Measurements from ENCODE around the gene MACROD2. TPM values are rescaled to one million over a fixed set of nuclear protein-coding genes. Genes with fewer than 3 reads are reported as not detected.

The MACROD2 gene
- total RNA-seq, 1 donor from 2014 or later: 0.85 TPM

DNA sequence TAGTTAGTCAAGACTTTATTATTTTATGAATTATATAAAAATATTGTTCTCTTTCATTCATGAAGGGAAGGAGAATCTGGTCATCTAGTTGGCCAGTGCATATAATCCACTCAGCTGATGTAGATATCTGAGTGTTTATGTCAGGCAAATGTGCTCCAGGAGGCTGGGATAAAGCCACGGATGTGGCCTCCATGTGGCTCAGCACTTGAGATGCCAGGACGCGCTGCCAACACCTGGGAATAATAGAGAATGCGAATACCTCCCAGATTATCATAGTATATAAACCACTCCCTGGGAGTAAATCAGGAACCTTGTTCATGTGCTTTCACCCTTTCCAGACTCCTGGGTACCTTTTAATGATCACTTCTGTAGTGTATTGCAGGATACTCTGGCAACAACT, 1571.9 kb downstream of the MACROD2 start:
- no peak for DNase-seq

DNA sequence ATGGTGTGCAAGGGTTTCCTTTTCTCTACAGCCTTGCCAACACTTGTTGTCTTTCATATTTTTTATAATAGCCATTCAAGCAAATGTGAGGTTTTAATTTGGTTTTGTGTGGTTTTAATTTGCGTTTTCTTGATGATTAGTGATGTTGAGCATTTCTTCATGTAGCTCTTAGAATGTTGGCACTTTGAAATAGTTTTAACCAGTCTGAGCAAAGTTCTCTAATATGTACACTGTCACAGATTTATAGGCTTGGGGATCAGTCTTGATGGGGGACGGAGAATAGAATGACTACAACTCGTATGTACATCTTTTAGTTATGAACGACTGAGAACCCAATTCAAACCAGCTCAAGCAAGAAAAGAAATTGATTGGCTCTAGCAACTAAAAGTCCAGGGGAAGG, 1574.8 kb downstream of the MACROD2 start:
- no peak for DNase-seq

GRCh38 chr20:15571056-15571455, 1575.7 kb downstream of the MACROD2 start:
- no peak for DNase-seq

- no peak for DNase-seq
These were observed 1579.9 kb downstream of the MACROD2 start for GRCh38 chr20:15575255-15575654.

DNA sequence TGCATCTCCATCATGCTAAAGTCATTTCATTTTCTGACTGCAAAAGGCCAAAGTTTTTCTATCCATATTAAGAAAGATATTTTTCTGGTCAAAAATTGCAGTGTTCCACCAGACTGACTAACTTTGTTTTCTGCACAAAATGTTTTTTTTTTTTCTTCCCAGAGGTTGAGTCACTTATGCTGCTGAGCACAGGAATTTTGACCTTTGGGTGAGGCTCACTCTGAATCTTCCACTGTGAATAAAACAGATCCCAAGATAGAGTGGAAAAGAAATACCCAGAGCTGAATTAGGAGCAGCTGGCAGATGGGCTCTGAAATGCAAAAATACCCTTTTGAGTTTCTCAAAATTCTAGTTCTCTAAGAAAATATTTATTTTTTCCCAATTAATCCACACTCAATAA, 1581.1 kb downstream of the MACROD2 start:
- DNase-seq: no peak

DNA sequence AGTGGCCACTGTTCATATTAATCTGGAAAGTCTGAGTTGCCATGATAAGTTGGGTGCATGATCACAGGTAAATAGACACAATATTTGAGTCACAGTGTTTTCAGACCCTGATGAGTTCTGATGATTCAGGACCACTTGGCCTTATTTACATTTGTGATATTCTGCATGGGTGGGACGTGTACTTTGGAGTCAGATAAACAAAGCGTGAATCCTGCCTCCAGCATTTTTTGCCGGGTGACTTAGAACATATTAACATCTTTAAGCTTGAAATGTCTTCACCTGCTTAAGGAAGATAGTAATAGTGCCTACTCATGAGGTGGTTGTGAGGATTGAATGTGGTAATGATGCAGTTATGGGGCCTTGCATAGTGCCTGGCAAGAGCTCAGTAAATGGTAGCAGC, 1582.8 kb downstream of the MACROD2 start:
- DNase-seq: no peak

DNA sequence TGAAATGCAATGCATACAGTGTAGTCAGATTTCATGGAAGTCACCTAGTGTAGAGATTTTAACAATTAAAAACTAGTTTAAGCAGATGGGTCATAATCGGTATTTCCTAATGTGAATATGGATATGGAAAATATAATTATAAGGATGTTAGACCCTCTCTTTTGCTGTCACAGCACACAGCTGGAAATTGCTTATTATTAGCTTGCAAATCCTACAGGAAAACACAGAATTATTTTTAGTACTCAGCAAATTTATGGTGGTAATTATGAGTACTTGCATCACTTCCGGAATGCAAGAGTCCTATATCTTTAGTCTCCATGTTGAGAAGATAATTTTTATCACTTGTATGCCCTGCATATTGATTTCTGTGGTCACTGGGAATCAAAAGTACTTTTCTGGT, 1584.4 kb downstream of the MACROD2 start:
- no peak for DNase-seq

GRCh38 chr20:15582146-15582760, 1586.9 kb downstream of the MACROD2 start:
- DNase-seq: no peak

DNA sequence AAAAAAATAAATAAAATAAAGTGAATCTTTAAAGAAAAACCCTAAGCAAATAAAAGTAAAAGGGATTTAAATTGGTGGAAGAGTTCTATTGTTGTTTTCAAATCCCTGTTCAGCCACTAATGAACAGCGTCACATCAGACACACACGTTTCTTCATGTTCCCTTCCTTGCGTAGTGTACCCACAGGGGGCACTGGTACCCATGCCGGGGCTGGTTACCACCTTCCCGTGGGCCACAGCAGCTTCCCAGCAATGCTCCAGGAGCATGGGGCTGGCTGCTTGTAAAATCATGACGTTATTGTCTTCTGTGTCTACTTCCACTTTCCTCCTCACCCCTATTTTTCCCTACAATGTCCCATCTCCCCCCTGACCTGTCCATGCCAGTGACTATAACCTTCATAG, 1589.2 kb downstream of the MACROD2 start:
- DNase-seq: no peak

GRCh38 chr20:15593081-15593480, 1597.8 kb downstream of the MACROD2 start:
- DNase-seq: no peak

GRCh38 chr20:15594158-15594695, 1598.9 kb downstream of the MACROD2 start:
- DNase-seq: no peak

GRCh38 chr20:15596220-15596890, 1601.0 kb downstream of the MACROD2 start:
- no peak for DNase-seq

GRCh38 chr20:15597306-15597705, 1602.0 kb downstream of the MACROD2 start:
- DNase-seq: no peak

DNA sequence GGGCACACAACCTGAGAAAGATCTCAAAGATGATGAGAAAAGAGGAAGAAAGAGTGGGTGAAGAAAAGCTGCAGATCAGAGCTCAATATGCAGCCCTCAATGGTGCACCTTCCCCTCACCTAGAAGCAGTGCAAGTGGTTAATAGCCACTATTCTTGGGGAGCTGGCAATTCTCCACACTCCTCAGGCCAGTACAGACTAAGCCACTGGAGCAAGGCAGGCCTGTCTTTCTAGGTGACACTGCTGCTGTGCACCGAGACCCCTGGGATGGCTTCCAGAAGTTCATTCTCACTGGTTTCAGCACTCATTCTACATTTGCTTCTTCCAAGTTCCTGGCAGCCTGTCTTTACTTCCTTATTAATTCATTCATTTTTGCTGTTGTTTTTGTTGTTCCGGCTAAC, 1604.6 kb downstream of the MACROD2 start:
- DNase-seq: no peak

GRCh38 chr20:15600565-15600964, 1605.2 kb downstream of the MACROD2 start:
- DNase-seq: no peak

- DNase-seq: no peak
These were observed 1608.2 kb downstream of the MACROD2 start for GRCh38 chr20:15603506-15603905.

DNA sequence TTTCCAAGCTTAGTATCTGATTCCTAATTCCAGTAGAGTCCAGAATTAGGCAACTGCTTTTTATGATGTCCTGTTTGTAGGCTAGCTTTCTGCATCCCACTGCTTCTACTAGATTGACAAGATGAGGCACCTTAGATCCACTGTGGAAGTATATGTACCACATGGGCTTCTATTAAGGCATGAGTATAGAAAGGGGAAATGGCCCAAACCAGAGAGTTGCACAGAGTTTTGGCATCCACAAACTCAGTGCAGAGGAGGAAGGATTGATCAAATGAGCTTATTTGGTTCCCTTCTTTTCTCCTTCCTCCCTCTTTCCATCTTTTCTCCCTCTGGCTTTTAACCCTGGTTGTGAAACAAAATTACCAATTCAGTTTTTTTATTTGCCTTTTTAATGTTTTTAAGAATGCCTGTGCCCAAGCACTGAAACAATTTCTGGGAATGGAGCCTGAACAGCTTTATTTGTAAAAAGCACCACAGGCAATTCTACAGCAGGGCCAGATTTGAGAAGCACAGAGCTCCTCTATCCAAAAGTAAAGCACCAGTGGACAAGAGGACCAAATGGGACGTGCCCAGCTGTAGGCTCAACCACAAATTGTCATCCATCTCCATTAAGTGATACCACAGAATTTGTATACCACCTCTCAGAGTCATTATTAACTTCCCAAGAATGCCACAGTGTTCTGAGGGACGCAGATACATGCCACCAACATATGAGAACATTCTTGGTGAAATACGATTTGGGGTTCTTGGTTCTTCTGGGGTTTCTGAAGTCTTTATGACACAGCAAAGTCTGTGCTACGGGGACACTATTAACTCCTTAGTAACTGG, 1608.9 kb downstream of the MACROD2 start:
- no peak for DNase-seq

- no peak for DNase-seq
These were observed 1614.6 kb downstream of the MACROD2 start for GRCh38 chr20:15609921-15610320.

DNA sequence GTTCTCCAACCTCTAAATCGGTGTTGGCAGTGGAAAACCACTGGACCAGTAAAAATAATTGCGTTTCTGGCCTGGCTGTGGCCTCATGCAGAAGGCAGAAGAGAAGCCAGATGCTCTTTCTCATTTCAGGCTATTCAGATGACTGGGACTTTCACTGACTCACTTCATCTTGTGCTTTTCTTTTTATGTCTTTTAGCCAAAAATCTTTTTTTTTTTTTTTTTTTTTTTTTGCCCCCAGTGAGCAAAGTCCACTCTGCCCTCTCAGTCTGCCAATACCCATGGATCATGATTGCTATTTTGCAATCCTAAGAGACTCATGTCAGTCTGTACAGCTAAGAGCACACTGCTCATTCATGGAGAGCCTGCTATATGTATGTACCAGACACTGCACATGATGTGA, 1615.5 kb downstream of the MACROD2 start:
- no peak for DNase-seq

DNA sequence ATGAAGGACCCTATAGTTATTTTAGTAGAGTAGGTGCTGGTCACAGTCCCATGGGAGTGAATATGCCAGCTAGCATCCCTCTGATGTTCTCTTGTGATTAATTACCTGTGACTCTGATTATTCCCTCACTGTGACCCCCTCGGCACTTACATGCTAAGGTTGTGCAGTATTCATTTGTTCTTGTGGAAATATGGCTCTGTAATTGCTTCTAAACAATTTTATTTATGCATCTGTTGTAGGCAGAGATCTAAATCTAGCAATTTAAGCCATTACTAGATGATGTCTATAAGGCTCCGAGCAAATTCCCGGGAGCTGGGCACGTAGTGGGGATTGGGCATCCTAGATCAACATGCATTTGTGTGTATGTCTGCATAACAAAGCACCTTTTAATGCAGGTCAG, 1616.2 kb downstream of the MACROD2 start:
- DNase-seq: no peak

- no peak for DNase-seq
These were observed 1616.9 kb downstream of the MACROD2 start for GRCh38 chr20:15612198-15612597.

- no peak for DNase-seq
These were observed 1617.5 kb downstream of the MACROD2 start for GRCh38 chr20:15612769-15613168.

DNA sequence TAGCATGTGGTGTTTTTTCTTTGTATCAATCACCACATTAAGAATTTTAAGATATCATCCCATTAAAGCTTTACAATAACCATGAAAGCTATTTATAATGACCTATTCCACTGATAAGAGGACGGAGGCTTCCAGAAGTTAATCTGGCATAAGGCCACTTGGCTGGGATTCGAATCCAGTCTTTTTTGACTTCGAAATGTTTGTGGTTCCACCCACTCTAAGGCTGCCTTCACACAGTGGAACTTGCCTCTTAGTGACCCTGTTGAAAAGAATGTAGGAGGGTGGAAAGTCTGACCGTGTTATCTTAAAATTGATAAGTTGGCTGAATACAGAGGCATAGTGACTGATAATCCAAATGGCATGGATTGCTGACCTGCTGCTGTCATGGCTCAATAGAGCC, 1618.2 kb downstream of the MACROD2 start:
- no peak for DNase-seq

- no peak for DNase-seq
These were observed 1621.3 kb downstream of the MACROD2 start for GRCh38 chr20:15616626-15617025.

Measured in dermis blood vessel endothelial cell (primary cell).